Skeletal muscle satellite cell (primary cell): ENCODE data around the gene HGFAC.

Experiments
- H3K27me3 ChIP-seq: 2 replicates; pipeline ENCODE4 v1.7.0; 2013; ENCODE audit warnings: low read length; ENCODE audit not compliant: control insufficient read depth, insufficient read depth
- H3K36me3 ChIP-seq: 2 replicates; pipeline ENCODE4 v1.7.0; 2013; ENCODE audit warnings: mild to moderate bottlenecking, control low read depth, low read length; ENCODE audit not compliant: insufficient read depth
- H3K4me1 ChIP-seq: 2 replicates; pipeline ENCODE4 v1.7.0; 2013; ENCODE audit warnings: low read length; ENCODE audit not compliant: control insufficient read depth, insufficient read depth
- H3K4me2 ChIP-seq: 2 replicates; pipeline ENCODE4 v1.7.0; 2013; ENCODE audit warnings: mild to moderate bottlenecking, low read length
- H3K4me3 ChIP-seq: 2 replicates; pipeline ENCODE4 v1.7.0; 2013; ENCODE audit warnings: low read length
- H3K9ac ChIP-seq: 2 replicates; pipeline ENCODE4 v1.7.0; 2013; ENCODE audit warnings: mild to moderate bottlenecking, low read depth, low read length, moderate library complexity
- H3K9me3 ChIP-seq: replicated peaks from 2 replicates; pipeline ENCODE4 v1.7.0; 2013; ENCODE audit warnings: mild to moderate bottlenecking, control low read depth, low read length

HGFAC gene

GRCh38 chr4:3475713-3476260 lies 34.0 kb downstream of the HGFAC start:
- Histone ChIP-seq H3K9ac (no peak overlapping the region), H3K27me3 (no peaks in the 10 kb centered on the region)

GRCh38 chr4:3476341-3476747 lies 34.6 kb downstream of the HGFAC start:
- Histone ChIP-seq H3K36me3 (no peaks in the 10 kb centered on the region), H3K4me3 (no peak overlapping the region), H3K27me3 (no peaks in the 10 kb centered on the region), H3K9ac (no peak overlapping the region), H3K9me3 (no peaks in the 10 kb centered on the region), H3K4me2 (no peak overlapping the region), H3K4me1 (peaks cover 8% of the 10 kb centered on the region)

More at GRCh38 chr4:3475713-3476260, 34.0 kb downstream of the HGFAC start:
- Histone ChIP-seq H3K4me1 (peaks cover 2% of the 10 kb centered on the region), H3K36me3 (no peaks in the 10 kb centered on the region), H3K9me3 (no peaks in the 10 kb centered on the region), H3K4me2 (no peak overlapping the region), H3K4me3 (no peak overlapping the region)

- no peak overlapping the region for H3K4me3 ChIP-seq
- H3K9me3 ChIP-seq: no peaks in the 10 kb centered on the region
- no peak overlapping the region for H3K9ac ChIP-seq
- H3K4me1 ChIP-seq: peaks cover 16% of the 10 kb centered on the region
- no peak overlapping the region for H3K4me2 ChIP-seq
- no peaks in the 10 kb centered on the region for H3K36me3 ChIP-seq
- H3K27me3 ChIP-seq: no peaks in the 10 kb centered on the region
Measured at GRCh38 chr4:3476936-3477749, 35.4 kb downstream of the HGFAC start.

- Histone ChIP-seq H3K9ac (no peak overlapping the region), H3K27me3 (no peaks in the 10 kb centered on the region), H3K36me3 (no peaks in the 10 kb centered on the region), H3K9me3 (no peaks in the 10 kb centered on the region), H3K4me2 (no peak overlapping the region), H3K4me3 (no peak overlapping the region), H3K4me1 (peaks cover 23% of the 10 kb centered on the region)
Measured at GRCh38 chr4:3477750-3478430, 36.1 kb downstream of the HGFAC start.

- Histone ChIP-seq H3K27me3 (no peaks in the 10 kb centered on the region), H3K4me3 (no peak overlapping the region), H3K4me2 (no peak overlapping the region), H3K36me3 (no peaks in the 10 kb centered on the region), H3K9ac (no peak overlapping the region), H3K9me3 (no peaks in the 10 kb centered on the region), H3K4me1 (peaks cover 30% of the 10 kb centered on the region)
Measured at GRCh38 chr4:3478446-3479357, 36.9 kb downstream of the HGFAC start.

GRCh38 chr4:3479358-3480101 lies 37.8 kb downstream of the HGFAC start:
- Histone ChIP-seq H3K4me1 (peaks cover 38% of the 10 kb centered on the region), H3K4me2 (no peak overlapping the region), H3K27me3 (no peaks in the 10 kb centered on the region), H3K4me3 (no peak overlapping the region), H3K9ac (no peak overlapping the region), H3K36me3 (no peaks in the 10 kb centered on the region), H3K9me3 (no peaks in the 10 kb centered on the region)

GRCh38 chr4:3480528-3481112 lies 38.9 kb downstream of the HGFAC start:
- H3K36me3 ChIP-seq: no peaks in the 10 kb centered on the region
- peak overlapping the region; percentile 49 for H3K9ac ChIP-seq
- peaks cover 3% of the 10 kb centered on the region for H3K27me3 ChIP-seq
- no peak overlapping the region for H3K4me2 ChIP-seq
- H3K4me3 ChIP-seq: no peak overlapping the region
- H3K4me1 ChIP-seq: peaks cover 49% of the 10 kb centered on the region
- H3K9me3 ChIP-seq: no peaks in the 10 kb centered on the region

- no peak overlapping the region for H3K4me2 ChIP-seq
- peaks cover 52% of the 10 kb centered on the region for H3K4me1 ChIP-seq
- no peaks in the 10 kb centered on the region for H3K9me3 ChIP-seq
- H3K4me3 ChIP-seq: no peak overlapping the region
- H3K36me3 ChIP-seq: no peaks in the 10 kb centered on the region
- peaks cover 3% of the 10 kb centered on the region for H3K27me3 ChIP-seq
- peak overlapping the region; percentile 49 for H3K9ac ChIP-seq
Measured at GRCh38 chr4:3481113-3481531, 39.4 kb downstream of the HGFAC start.

- Histone ChIP-seq H3K9me3 (no peaks in the 10 kb centered on the region), H3K4me3 (no peak overlapping the region), H3K4me2 (no peak overlapping the region), H3K9ac (peak overlapping the region; percentile 45), H3K4me1 (peaks cover 57% of the 10 kb centered on the region), H3K27me3 (peaks cover 3% of the 10 kb centered on the region), H3K36me3 (no peaks in the 10 kb centered on the region)
Measured at GRCh38 chr4:3481783-3482393, 40.1 kb downstream of the HGFAC start.

- Histone ChIP-seq H3K36me3 (no peaks in the 10 kb centered on the region), H3K4me2 (no peak overlapping the region), H3K27me3 (peaks cover 3% of the 10 kb centered on the region), H3K4me3 (no peak overlapping the region), H3K4me1 (peaks cover 60% of the 10 kb centered on the region), H3K9ac (peak overlapping the region; percentile 45), H3K9me3 (no peaks in the 10 kb centered on the region)
Measured at GRCh38 chr4:3482707-3483106, 40.9 kb downstream of the HGFAC start.
